GM10266 (cell line): ENCODE data around the gene PPP1R3G.
"Not testable (repeated sequence)": the region's sequence is repeated elsewhere in the genome, so short reads cannot be mapped to it uniquely, and the experiment has no call there.

Experiments used
- DNase-seq: peaks from one replicate; pipeline ENCODE4 v3.0.0; 2012; ENCODE audit errors: extremely low spot score
- TF ChIP-seq, protein P1 (sequence below): IDR thresholded peaks from 2 replicates; pipeline ENCODE4 v1.5.1; 2012; ENCODE audit warnings: mild to moderate bottlenecking, low read depth; ENCODE audit not compliant: control insufficient read depth, insufficient read depth; ENCODE audit errors: missing control alignments

The PPP1R3G gene

DNA sequence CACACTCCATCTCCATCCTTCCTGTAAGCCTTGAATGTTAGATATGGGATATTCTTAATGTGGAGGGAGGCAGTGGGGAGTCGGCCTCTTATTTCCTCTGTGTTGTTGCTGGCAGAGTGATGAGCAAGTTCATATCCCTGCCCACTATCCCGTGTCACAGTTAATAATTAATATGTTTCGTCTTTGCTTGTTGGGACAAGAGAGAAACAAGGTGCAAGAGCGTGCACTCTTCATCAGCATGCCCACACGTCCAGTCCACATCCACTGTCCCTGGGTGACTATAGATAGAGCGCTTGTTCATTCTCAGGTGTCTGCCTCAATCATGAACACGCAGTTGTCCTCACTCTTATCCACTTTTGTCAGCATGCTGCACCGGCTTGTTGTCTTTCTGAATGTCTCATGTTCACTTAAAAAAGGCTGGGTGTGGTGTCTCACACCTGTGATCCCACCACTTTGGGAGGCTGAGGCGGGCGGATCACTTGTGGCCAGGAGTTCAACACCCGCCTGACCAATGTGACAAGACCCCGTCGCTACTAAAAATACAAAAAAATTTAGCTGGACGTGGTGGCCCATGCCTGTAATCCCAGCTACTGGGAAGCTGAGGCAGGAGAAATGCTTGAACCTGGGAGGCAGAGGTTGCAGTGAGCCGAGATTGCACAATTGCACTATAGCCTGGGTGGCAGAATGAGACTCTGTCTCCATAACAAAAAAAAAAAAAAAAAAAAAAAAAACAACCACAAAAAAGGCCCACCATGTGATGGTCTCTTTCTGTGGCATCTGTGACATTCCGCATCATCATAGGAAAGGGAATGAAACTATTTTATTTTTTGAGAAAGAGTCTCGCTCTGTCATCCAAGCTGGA lies 34.2 kb downstream of the PPP1R3G start:
- DNase-seq = no peak
- TF ChIP-seq, protein P1, sequence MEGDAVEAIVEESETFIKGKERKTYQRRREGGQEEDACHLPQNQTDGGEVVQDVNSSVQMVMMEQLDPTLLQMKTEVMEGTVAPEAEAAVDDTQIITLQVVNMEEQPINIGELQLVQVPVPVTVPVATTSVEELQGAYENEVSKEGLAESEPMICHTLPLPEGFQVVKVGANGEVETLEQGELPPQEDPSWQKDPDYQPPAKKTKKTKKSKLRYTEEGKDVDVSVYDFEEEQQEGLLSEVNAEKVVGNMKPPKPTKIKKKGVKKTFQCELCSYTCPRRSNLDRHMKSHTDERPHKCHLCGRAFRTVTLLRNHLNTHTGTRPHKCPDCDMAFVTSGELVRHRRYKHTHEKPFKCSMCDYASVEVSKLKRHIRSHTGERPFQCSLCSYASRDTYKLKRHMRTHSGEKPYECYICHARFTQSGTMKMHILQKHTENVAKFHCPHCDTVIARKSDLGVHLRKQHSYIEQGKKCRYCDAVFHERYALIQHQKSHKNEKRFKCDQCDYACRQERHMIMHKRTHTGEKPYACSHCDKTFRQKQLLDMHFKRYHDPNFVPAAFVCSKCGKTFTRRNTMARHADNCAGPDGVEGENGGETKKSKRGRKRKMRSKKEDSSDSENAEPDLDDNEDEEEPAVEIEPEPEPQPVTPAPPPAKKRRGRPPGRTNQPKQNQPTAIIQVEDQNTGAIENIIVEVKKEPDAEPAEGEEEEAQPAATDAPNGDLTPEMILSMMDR = no peak

DNA sequence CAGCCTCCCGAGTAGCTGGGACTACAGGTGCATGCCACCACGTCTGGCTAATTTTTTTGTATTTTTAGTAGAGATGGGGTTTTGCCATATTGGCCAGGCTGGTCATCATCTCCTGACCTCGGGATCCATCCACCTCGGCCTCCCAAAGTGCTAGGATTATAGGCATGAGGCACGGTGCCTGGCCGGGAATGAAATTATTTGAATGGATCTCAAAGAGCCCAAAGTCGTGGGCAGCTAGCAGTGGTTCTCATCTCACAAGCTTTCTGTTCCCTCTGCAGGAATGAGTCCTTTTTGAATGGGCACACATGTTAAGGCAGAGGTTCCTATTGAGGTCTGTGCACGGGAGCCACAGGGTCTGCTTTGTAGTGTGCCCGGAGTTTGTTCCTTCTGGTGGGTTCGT lies 34.9 kb downstream of the PPP1R3G start:
- no peak for DNase-seq
- TF ChIP-seq, protein P1 = no peak

DNA sequence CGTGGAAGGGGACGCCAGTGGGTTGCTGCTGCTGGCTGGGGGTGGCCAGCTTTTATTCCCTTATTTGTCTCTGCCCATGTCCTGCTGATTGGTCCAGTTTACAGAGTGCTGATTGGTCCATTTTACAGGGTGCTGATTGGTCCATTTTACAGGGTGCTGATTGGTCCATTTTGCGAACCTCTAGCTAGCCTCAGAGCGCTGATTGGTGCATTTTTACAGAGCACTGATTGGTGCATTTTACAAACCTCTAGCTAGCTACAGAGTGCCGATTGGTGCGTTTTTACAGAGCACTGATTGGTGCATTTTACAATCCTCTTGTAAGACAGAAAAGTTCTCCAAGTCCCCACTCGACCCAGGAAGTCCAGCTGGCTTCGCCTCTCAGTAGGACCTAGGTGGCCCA lies 35.4 kb downstream of the PPP1R3G start:
- DNase-seq = not testable (repeated sequence)

DNA sequence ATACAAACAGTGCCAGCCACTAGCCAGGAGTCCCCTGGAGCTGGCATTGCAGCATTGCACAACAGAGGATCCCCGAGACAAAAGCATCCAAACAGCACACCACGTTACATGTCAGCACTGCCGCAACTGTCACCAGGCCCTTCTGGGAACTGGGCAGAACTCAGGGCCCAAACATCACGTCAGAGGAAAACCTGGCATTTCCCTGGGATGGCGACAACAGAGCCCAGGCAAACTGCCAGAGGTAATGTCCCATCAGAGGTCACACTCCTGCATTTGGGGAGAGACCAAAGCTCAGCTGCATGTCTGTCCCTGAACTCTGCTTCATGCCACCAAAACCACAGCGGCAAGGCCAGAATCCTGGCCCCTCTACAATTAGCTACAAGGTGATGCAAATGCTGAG lies 36.3 kb downstream of the PPP1R3G start:
- DNase-seq = no peak
- TF ChIP-seq, protein P1 = no peak

DNA sequence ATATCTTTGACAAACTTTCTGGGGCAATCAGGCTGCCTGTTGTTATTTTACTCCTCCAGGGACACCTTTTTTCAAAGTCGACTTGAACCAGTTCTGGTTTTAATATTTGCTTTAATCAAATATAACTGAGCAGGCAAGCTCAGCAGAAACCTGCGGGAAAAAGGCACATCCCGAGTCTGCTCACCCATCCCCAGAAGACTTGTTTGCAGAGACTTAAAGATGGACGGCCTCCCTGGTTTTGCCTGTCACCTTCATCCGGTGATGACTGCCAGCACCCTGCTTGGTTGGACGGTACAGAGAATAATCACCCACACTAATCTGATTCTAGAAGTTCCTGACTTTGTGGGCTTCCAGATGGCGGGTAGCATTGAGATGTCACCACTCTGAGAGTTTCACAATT lies 36.8 kb downstream of the PPP1R3G start:
- TF ChIP-seq, protein P1 = no peak
- no peak for DNase-seq

DNA sequence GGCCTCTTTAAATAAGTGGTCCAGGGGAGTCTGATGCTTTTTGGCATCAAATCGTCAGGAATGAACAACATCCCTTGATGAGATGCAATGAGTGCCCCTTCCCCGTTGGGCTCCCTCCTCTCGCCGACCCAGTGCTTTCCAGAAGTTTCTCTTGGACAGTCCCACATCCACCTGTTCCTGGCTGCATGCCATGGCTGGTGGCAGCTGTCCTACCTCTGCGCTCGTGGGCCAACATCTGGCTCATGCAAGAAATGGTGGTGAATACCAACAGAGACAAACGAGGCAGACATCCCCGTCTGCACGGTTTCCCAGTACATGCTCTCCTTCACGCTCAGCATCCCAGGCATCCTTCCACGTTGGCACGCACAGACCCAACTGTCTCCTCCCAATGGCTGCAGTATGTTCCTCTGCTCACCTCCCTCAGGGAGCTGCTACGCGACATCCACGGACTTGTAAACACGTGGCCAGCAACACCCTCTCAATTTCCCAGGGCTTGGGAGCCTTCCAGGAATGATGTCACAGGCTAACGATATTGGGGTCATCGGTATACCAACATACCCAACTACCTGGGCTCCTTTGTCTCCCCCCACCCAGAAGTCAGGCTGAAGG lies 37.5 kb downstream of the PPP1R3G start:
- DNase-seq = no peak
- TF ChIP-seq, protein P1 = no peak

DNA sequence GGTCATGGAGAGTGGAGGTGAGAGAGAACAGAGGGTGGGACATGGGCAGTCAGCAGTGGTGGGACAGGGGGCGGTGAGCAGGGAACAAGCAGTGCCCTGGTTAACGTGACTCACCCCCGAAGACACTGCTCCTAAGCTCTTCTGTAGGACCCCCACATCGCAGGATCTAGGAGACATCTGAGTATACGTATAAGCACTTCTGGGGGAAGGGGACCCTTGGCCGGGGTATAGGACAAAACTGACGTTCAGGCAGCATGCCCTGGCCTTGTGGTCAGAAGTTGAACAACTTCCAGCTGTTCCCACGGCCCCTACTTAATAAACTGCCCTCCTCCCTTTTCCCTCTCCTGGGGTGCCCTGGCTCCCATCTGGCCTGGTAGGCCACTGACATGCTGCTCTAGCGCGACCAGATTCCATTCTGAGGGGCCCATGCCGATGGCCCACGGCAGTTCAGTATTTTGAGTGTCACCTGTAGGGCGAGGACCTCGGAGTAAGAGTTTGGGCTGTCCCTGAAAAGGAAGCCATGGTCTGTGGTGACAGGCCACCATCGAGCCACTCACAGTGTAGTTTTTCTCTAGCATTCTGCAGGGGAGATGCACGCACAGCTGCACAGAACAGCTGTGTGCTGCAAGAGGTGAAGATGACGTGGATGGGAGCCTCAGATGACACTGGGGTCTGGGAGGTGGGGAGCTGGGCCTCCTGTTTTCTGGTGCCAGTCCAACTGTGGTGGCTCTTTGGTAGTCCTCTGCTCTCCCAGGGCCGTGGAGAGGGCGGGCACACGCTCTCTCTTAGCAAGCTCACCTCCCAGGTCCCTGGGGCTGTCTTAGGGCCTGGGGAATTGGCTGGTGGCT lies 38.4 kb downstream of the PPP1R3G start:
- no peak for DNase-seq
- TF ChIP-seq, protein P1 = no peak
